Measurements from ENCODE around the gene EIPR1.

- TF ChIP-seq ZNF3 (CRISPR knock-in tag; IDR thresholded peaks at IDR 0.05), result no peak
- TF ChIP-seq ZNF274 (CRISPR knock-in tag; IDR thresholded peaks at IDR 0.05), result no peak
- TF ChIP-seq NFIC (IDR thresholded peaks at IDR 0.05; ENCODE audit: low read length), result no peak
- no peak for TF ChIP-seq JUND (CRISPR knock-in tag; IDR thresholded peaks at IDR 0.05)
- TF ChIP-seq USF2 (IDR thresholded peaks at IDR 0.05; ENCODE audit: low read depth, low read length), result no peak
- TF ChIP-seq USF2 (CRISPR knock-in tag; IDR thresholded peaks at IDR 0.05; ENCODE audit: borderline replicate concordance), result no peak
- no peak for TF ChIP-seq ZBTB33 (CRISPR knock-in tag; IDR thresholded peaks at IDR 0.05)
- no peak for TF ChIP-seq CTCF (CRISPR knock-in tag; IDR thresholded peaks at IDR 0.05)
- TF ChIP-seq CBFB (CRISPR knock-in tag; IDR thresholded peaks at IDR 0.05), result no peak
- TF ChIP-seq TAF1 (CRISPR knock-in tag; IDR thresholded peaks at IDR 0.05), result no peak
- no peak for TF ChIP-seq ZSCAN9 (CRISPR knock-in tag; IDR thresholded peaks at IDR 0.05; ENCODE audit: borderline replicate concordance)
- TF ChIP-seq CEBPZ (IDR thresholded peaks at IDR 0.05; ENCODE audit: low read length), result no peak
- TF ChIP-seq RAD51 (IDR thresholded peaks at IDR 0.05; ENCODE audit: borderline replicate concordance), result no peak
These were observed 109.0 kb downstream of the EIPR1 start for GRCh38 chr2:3268705-3269029.

Measured in HepG2 (cell line).